ENCODE measurements around the gene PTPN22. TPM values are rescaled to one million over a fixed set of nuclear protein-coding genes. Genes with fewer than 3 reads are reported as not detected.

Gene PTPN22
- total and polyA plus RNA-seq, 9 of the 15 experiments (the other 6 are each of a cell fraction or from before 2014, with no cell fraction given): 0.45 to 4.6 (median 1.1) TPM

DNA sequence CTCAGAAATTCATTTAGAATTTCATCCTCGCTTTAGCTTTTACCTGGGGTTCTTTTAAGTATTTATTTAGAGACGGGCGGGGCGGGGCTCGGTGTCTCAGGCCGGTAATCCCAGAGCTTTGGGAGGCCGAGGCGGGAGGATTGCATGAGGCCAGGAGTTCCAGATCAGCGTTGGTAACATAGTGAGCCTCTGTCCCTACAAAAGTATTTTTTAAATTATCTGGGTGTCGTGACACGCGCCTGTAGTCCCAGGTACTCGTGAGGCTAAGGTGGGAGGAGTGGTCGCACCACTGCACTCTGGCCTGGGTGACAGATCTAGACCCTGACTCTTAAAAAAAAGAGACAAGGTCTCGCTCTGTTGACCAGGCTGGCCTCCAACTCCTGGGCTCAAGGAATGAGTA, 58.3 kb downstream of the PTPN22 start:
- no peak overlapping the region for H3K4me3 ChIP-seq
- H3K9me3 ChIP-seq (replicated peaks; ENCODE audit: control insufficient read depth, insufficient read depth, low read depth, low read length): no peaks in the 10 kb centered on the region; the same call in 1 of the 2 replicates
- intact Hi-C loops (cut with micrococcal nuclease) (loop anchor here (2.0 to 5.0 kb wide), 2 partner anchors 54 to 136 kb away; partner anchors contain the start of gene PHTF1), in situ Hi-C loops (cut with MboI) (no loop called here)
- no peaks in the 10 kb centered on the region for H3K9me1 ChIP-seq (ENCODE audit: control insufficient read depth, insufficient read depth, low read length)
- H3K79me2 ChIP-seq (ENCODE audit: control insufficient read depth, insufficient read depth, low read length): peaks cover 39% of the 10 kb centered on the region
- FAIRE-seq (no peak), DNase-seq (ENCODE audit: extremely low read depth in 1 of 4, low spot score in 3 of 4) (peak in 1 of 4 experiments; percentile 31), ATAC-seq (no peak)
- peak overlapping the region; percentile 70; the same call in 1 of the 2 replicates for H3K4me2 ChIP-seq (ENCODE audit: insufficient read depth, low read length)
- ChIA-PET POLR2A (interaction anchor here (1.1 to 2.1 kb wide), 4 partner anchors 10 to 55 kb away, joined by 3 to 11 read pairs (median 4); no protein-coding TSS in a partner anchor), CTCF (ENCODE audit: low intra/inter-chr PET ratio) (interaction anchor here (0.5 kb wide), 1 partner anchor 27 kb away, joined by 3 read pairs; no protein-coding TSS in a partner anchor)
- peak overlapping the region in 1 of 2 experiments; percentile 93; a peak in 2 of 4 replicates for H3K9ac ChIP-seq (ENCODE audit: insufficient read depth in 1 of 2, low read depth in 2 of 2, low read length in 2 of 2)
- 85% methylated on average over 13 of the region's 15 CpGs for WGBS (ENCODE audit: insufficient coverage, low coverage, missing lambda C conversion rate)
- peaks cover 12% of the 10 kb centered on the region; the same call in 1 of the 2 replicates for H4K20me1 ChIP-seq (replicated peaks; ENCODE audit: control insufficient read depth, insufficient read depth, low read length)
- peak overlapping the region; percentile 93 for H3K27ac ChIP-seq (ENCODE audit: extremely low read depth, low read depth, low read length)
- no TSS peak for BruUV-seq (replicated peaks)
- peaks cover 6% of the 10 kb centered on the region; the same call in 2 of the 3 replicates for H3K36me3 ChIP-seq (ENCODE audit: control insufficient read depth, insufficient read depth, low read length)
- peak overlapping the region; percentile 75 for H2AFZ ChIP-seq (ENCODE audit: low read depth, low read length)
- H3K4me1 ChIP-seq (replicated peaks in 1 of 2; ENCODE audit: control insufficient read depth in 2 of 2, insufficient read depth in 2 of 2, low read length in 2 of 2): peaks cover 10% of the 10 kb centered on the region in 2 experiments; a peak in 4 of 5 replicates
- no peaks in the 10 kb centered on the region for H3K27me3 ChIP-seq (ENCODE audit: control insufficient read depth in 2 of 2, insufficient read depth in 2 of 2, low read length in 2 of 2)
- TF ChIP-seq TBP (optimal IDR thresholded peaks at IDR 0.05; ENCODE audit: low read depth, low read length): no peak
- TF ChIP-seq, protein P1, sequence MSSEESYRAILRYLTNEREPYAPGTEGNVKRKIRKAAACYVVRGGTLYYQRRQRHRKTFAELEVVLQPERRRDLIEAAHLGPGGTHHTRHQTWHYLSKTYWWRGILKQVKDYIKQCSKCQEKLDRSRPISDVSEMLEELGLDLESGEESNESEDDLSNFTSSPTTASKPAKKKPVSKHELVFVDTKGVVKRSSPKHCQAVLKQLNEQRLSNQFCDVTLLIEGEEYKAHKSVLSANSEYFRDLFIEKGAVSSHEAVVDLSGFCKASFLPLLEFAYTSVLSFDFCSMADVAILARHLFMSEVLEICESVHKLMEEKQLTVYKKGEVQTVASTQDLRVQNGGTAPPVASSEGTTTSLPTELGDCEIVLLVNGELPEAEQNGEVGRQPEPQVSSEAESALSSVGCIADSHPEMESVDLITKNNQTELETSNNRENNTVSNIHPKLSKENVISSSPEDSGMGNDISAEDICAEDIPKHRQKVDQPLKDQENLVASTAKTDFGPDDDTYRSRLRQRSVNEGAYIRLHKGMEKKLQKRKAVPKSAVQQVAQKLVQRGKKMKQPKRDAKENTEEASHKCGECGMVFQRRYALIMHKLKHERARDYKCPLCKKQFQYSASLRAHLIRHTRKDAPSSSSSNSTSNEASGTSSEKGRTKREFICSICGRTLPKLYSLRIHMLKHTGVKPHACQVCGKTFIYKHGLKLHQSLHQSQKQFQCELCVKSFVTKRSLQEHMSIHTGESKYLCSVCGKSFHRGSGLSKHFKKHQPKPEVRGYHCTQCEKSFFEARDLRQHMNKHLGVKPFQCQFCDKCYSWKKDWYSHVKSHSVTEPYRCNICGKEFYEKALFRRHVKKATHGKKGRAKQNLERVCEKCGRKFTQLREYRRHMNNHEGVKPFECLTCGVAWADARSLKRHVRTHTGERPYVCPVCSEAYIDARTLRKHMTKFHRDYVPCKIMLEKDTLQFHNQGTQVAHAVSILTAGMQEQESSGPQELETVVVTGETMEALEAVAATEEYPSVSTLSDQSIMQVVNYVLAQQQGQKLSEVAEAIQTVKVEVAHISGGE (CRISPR knock-in tag; IDR thresholded peaks at IDR 0.05): peak in 1 of 3 experiments; percentile 48; a peak in 1 of 6 replicates
- TF ChIP-seq, protein P2, sequence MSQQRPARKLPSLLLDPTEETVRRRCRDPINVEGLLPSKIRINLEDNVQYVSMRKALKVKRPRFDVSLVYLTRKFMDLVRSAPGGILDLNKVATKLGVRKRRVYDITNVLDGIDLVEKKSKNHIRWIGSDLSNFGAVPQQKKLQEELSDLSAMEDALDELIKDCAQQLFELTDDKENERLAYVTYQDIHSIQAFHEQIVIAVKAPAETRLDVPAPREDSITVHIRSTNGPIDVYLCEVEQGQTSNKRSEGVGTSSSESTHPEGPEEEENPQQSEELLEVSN (IDR thresholded peaks at IDR 0.05; ENCODE audit: borderline replicate concordance in 1 of 2, extremely low read depth in 1 of 2, insufficient read depth in 1 of 2, insufficient read length in 1 of 2, low read depth in 1 of 2, low read length in 1 of 2, poor library complexity in 1 of 2, severe bottlenecking in 1 of 2): peak in 1 of 2 experiments; percentile 56

Measured in K562 (cell line).